H9 (cell line): ENCODE results near the gene HADH. TPM values are rescaled to one million over a fixed set of nuclear protein-coding genes. Genes with fewer than 3 reads are reported as not detected.

Experiments
- DNase-seq: peaks from one replicate; pipeline ENCODE4 v3.0.0-alpha.2; 2017
- H2AFZ ChIP-seq: one replicate; pipeline ENCODE4 v1.6.1; 2013; ENCODE audit warnings: mild to moderate bottlenecking, low read length, control low read depth, moderate library complexity
- H2AK5ac ChIP-seq: 2 replicates; pipeline ENCODE4 v1.6.1; 2013; ENCODE audit warnings: low read length, control low read depth, mixed read lengths; ENCODE audit not compliant: insufficient read length
- H2BK120ac ChIP-seq: one replicate; pipeline ENCODE4 v1.6.1; 2013; ENCODE audit warnings: low read depth, mild to moderate bottlenecking, low read length, control low read depth, inconsistent platforms; ENCODE audit not compliant: poor library complexity, severe bottlenecking
- H2BK12ac ChIP-seq: 2 replicates; pipeline ENCODE4 v1.6.1; 2013; ENCODE audit warnings: low read length, control low read depth, mixed read lengths, low read depth; ENCODE audit not compliant: insufficient read length
- H2BK15ac ChIP-seq: 2 replicates; pipeline ENCODE4 v1.6.1; 2013; ENCODE audit warnings: low read depth, low read length, control low read depth
- H2BK20ac ChIP-seq: one replicate; pipeline ENCODE4 v1.6.1; 2013; ENCODE audit warnings: low read depth, mild to moderate bottlenecking, low read length, control low read depth, inconsistent platforms; ENCODE audit not compliant: poor library complexity, severe bottlenecking
- H2BK5ac ChIP-seq: 2 replicates; pipeline ENCODE4 v1.6.1; 2013; ENCODE audit warnings: low read length, control low read depth, mixed read lengths; ENCODE audit not compliant: insufficient read length
- H3K14ac ChIP-seq: 2 replicates; pipeline ENCODE4 v1.6.1; 2013; ENCODE audit warnings: low read length, control low read depth; ENCODE audit not compliant: insufficient read depth
- H3K18ac ChIP-seq: 2 replicates; pipeline ENCODE4 v1.6.1; 2013; ENCODE audit warnings: low read depth, mild to moderate bottlenecking, mixed read lengths, low read length, control low read depth; ENCODE audit not compliant: insufficient read length
- H3K23ac ChIP-seq: 2 replicates; pipeline ENCODE4 v1.6.1; 2013; ENCODE audit warnings: low read length, control low read depth, mixed read lengths, low read depth; ENCODE audit not compliant: insufficient read length
- H3K23me2 ChIP-seq: 2 replicates; pipeline ENCODE4 v1.6.1; 2013; ENCODE audit warnings: low read depth, mild to moderate bottlenecking, mixed read lengths, low read length, control low read depth; ENCODE audit not compliant: insufficient read length, poor library complexity, severe bottlenecking
- H3K27ac ChIP-seq: 2 replicates; pipeline ENCODE4 v1.5.1; 2013; ENCODE audit warnings: low read length, control low read depth, mixed read lengths, low read depth; ENCODE audit not compliant: insufficient read length
- H3K27me3 ChIP-seq: 2 replicates; pipeline ENCODE4 v1.6.1; 2013; ENCODE audit warnings: low read length, control low read depth, inconsistent platforms; ENCODE audit not compliant: insufficient read depth
- H3K4ac ChIP-seq: 2 replicates; pipeline ENCODE4 v1.6.1; 2013; ENCODE audit warnings: low read depth, mild to moderate bottlenecking, control low read depth, inconsistent platforms, low read length, moderate library complexity
- H3K4me1 ChIP-seq: 2 replicates; pipeline ENCODE4 v1.6.1; 2013; ENCODE audit warnings: low read length, control low read depth, inconsistent platforms; ENCODE audit not compliant: insufficient read depth
- H3K4me2 ChIP-seq: 2 replicates; pipeline ENCODE4 v1.6.1; 2013; ENCODE audit warnings: low read length, control low read depth, mixed read lengths; ENCODE audit not compliant: insufficient read length, insufficient read depth
- H3K56ac ChIP-seq: 2 replicates; pipeline ENCODE4 v1.6.1; 2013; ENCODE audit warnings: low read depth, mild to moderate bottlenecking, mixed read lengths, low read length, control low read depth; ENCODE audit not compliant: insufficient read length
- H3K79me1 ChIP-seq: 2 replicates; pipeline ENCODE4 v1.6.1; 2013; ENCODE audit warnings: low read depth, mild to moderate bottlenecking, moderate library complexity, low read length, control low read depth, inconsistent platforms; ENCODE audit not compliant: insufficient read depth, poor library complexity, severe bottlenecking
- H3K79me2 ChIP-seq: 2 replicates; pipeline ENCODE4 v1.6.1; 2013; ENCODE audit warnings: low read length, control low read depth, inconsistent platforms; ENCODE audit not compliant: insufficient read depth
- H3K9ac ChIP-seq: 2 replicates; pipeline ENCODE4 v1.6.1; 2013; ENCODE audit warnings: low read length, control low read depth, mixed read lengths; ENCODE audit not compliant: insufficient read length; ENCODE audit errors: extremely low read depth
- H3K9me3 ChIP-seq: one replicate; pipeline ENCODE4 v1.6.1; 2013; ENCODE audit warnings: low read depth, low read length, inconsistent platforms; ENCODE audit not compliant: control insufficient read depth
- H3T11ph ChIP-seq: one replicate; pipeline ENCODE4 v1.6.1; 2013; ENCODE audit warnings: mild to moderate bottlenecking, low read length, control low read depth, inconsistent platforms
- H4K20me1 ChIP-seq: one replicate; pipeline ENCODE4 v1.6.1; 2013; ENCODE audit not compliant: control insufficient read depth, insufficient read length, insufficient read depth
- H4K5ac ChIP-seq: 2 replicates; pipeline ENCODE4 v1.6.1; 2013; ENCODE audit warnings: low read depth, mild to moderate bottlenecking, mixed read lengths, low read length, control low read depth; ENCODE audit not compliant: insufficient read length
- H4K8ac ChIP-seq: replicated peaks from 2 replicates; pipeline ENCODE4 v1.6.1; 2013; ENCODE audit warnings: low read length, control low read depth, mixed read lengths, low read depth; ENCODE audit not compliant: insufficient read length
- H4K91ac ChIP-seq: 2 replicates; pipeline ENCODE4 v1.6.1; 2013; ENCODE audit warnings: low read depth, mild to moderate bottlenecking, moderate library complexity, mixed read lengths, low read length, control low read depth; ENCODE audit not compliant: insufficient read length
- H3K27ac Mint-ChIP-seq, 3 experiments: 2 replicates in 2 of 3; 3 replicates in 1 of 3; pipeline ENCODE4 v1.8.0; 2020 to 2021; ENCODE audit warnings: mixed read lengths in 3 of 3, mild to moderate bottlenecking in 1 of 3, moderate library complexity in 1 of 3
- H3K27me3 Mint-ChIP-seq: 2 replicates; pipeline ENCODE4 v1.8.0; 2021; ENCODE audit warnings: low read depth, mild to moderate bottlenecking, moderate library complexity, mixed read lengths
- H3K36me3 Mint-ChIP-seq, 3 experiments: 2 replicates in 2 of 3; 3 replicates in 1 of 3; pipeline ENCODE4 v1.8.0; 2020 to 2021; ENCODE audit warnings: low read depth in 3 of 3, mixed read lengths in 3 of 3; ENCODE audit not compliant: insufficient read depth in 1 of 3
- H3K4me1 Mint-ChIP-seq, 2 experiments: 2 replicates each; pipeline ENCODE4 v1.8.0; 2020; ENCODE audit warnings: mixed read lengths in 2 of 2
- H3K4me3 Mint-ChIP-seq, 2 experiments: 2 replicates in 1 of 2; 3 replicates in 1 of 2; pipeline ENCODE4 v1.8.0; 2020 to 2021; ENCODE audit warnings: mild to moderate bottlenecking in 2 of 2, mixed read lengths in 2 of 2, moderate library complexity in 1 of 2
- H3K9me3 Mint-ChIP-seq, 2 experiments: 2 replicates in 1 of 2; 3 replicates in 1 of 2; pipeline ENCODE4 v1.8.0; 2020; ENCODE audit warnings: mild to moderate bottlenecking in 2 of 2, mixed read lengths in 2 of 2, moderate library complexity in 1 of 2
- WGBS: extraction: QIAGEN DNeasy Blood & Tissue Kit; methylation state at CpG from one replicate; pipeline ENCODE4 v1.1.7; 2013; ENCODE audit warnings: missing lambda C conversion rate, low lambda C conversion rate, mixed read lengths; ENCODE audit not compliant: insufficient read length; ENCODE audit errors: extremely low coverage; 5-methylcytosine and 5-hydroxymethylcytosine counted together
- total RNA-seq: library from RNA; stranded (reverse); gene quantifications from 2 replicates; pipeline ENCODE4 v1.2.1, GENCODE V29; 2021
- TF ChIP-seq, protein P1 (sequence below): fragments of 200-600 bp; sonication (generic); conservative IDR thresholded peaks from 3 replicates; pipeline ENCODE4 v1.8.0; 2021; ENCODE audit warnings: antibody characterized with exemption, mild to moderate bottlenecking

HADH gene
- total RNA-seq, 1 experiment from 2014 or later: 44.4 TPM

DNA sequence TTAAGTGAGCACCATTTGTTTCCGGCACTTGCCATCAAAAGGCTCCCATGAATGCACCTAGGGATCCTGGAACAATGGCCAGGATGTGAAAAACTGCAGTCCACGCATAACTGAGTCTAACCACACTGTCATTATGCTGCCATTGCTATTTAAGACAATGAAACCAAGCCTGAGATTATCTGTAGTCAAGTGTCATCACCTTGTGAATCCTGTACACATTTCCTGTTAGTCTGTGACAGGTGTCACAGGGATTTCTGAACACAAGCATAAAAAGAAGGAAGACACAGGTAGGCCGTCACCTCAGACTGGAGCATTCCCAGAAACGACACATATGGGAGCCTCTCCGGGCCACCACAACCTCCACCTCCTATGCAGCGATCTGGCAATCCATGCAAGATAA is 66.7 kb downstream of the HADH start:
- Mint-ChIP-seq H3K4me1 (peaks cover 0 to 10% of the 10 kb centered on the region in 2 experiments; a peak in 2 of 4 replicates), H3K4me3 (no peak overlapping the region), H3K27me3 (peaks cover 25% of the 10 kb centered on the region), H3K9me3 (no peaks in the 10 kb centered on the region), H3K27ac (no peak overlapping the region), H3K36me3 (no peaks in the 10 kb centered on the region)
- no peak overlapping the region for H2AFZ ChIP-seq
- no peak overlapping the region for H2BK20ac ChIP-seq
- no peak for DNase-seq
- no peak overlapping the region for H3K27ac ChIP-seq
- no peak overlapping the region for H2BK120ac ChIP-seq
- no peak overlapping the region for H3T11ph ChIP-seq
- no peak overlapping the region for H2BK5ac ChIP-seq
- no peaks in the 10 kb centered on the region for H3K79me2 ChIP-seq
- H3K18ac ChIP-seq: no peak overlapping the region
- H4K20me1 ChIP-seq: no peaks in the 10 kb centered on the region
- no CpG with 5 or more reads among the region's 6 CpGs for WGBS
- no peak overlapping the region for H3K23ac ChIP-seq
- H4K8ac ChIP-seq: no peak overlapping the region
- H3K4me2 ChIP-seq: no peak overlapping the region
- TF ChIP-seq, protein P1, sequence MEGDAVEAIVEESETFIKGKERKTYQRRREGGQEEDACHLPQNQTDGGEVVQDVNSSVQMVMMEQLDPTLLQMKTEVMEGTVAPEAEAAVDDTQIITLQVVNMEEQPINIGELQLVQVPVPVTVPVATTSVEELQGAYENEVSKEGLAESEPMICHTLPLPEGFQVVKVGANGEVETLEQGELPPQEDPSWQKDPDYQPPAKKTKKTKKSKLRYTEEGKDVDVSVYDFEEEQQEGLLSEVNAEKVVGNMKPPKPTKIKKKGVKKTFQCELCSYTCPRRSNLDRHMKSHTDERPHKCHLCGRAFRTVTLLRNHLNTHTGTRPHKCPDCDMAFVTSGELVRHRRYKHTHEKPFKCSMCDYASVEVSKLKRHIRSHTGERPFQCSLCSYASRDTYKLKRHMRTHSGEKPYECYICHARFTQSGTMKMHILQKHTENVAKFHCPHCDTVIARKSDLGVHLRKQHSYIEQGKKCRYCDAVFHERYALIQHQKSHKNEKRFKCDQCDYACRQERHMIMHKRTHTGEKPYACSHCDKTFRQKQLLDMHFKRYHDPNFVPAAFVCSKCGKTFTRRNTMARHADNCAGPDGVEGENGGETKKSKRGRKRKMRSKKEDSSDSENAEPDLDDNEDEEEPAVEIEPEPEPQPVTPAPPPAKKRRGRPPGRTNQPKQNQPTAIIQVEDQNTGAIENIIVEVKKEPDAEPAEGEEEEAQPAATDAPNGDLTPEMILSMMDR: no peak
- no peak overlapping the region for H2AK5ac ChIP-seq
- H4K91ac ChIP-seq: no peak overlapping the region
- H3K4me1 ChIP-seq: no peaks in the 10 kb centered on the region; the same call in 1 of the 2 replicates
- no peak overlapping the region for H2BK12ac ChIP-seq
- H3K27me3 ChIP-seq: no peaks in the 10 kb centered on the region; the same call in 1 of the 2 replicates
- H3K79me1 ChIP-seq: no peaks in the 10 kb centered on the region
- H4K5ac ChIP-seq: no peak overlapping the region
- no peak overlapping the region for H3K14ac ChIP-seq
- H3K9me3 ChIP-seq: no peaks in the 10 kb centered on the region
- no peaks in the 10 kb centered on the region for H3K23me2 ChIP-seq
- H3K4ac ChIP-seq: no peak overlapping the region
- no peak overlapping the region for H3K9ac ChIP-seq
- no peak overlapping the region for H2BK15ac ChIP-seq
- H3K56ac ChIP-seq: no peak overlapping the region
